ENCODE data around the gene FBXO42.

FBXO42 gene

GRCh38 chr1:16198444-16199156 is 153.7 kb downstream of the FBXO42 start:
- Histone ChIP-seq H3K27me3 (no peaks in the 10 kb centered on the region), H3K36me3 (no peaks in the 10 kb centered on the region), H3K4me3 (ENCODE audit: low read depth, low read length) (no peak overlapping the region), H3K9me3 (no peaks in the 10 kb centered on the region), H3K4me1 (no peaks in the 10 kb centered on the region)
- no peak for TF ChIP-seq CTCF (IDR thresholded peaks at IDR 0.05; ENCODE audit: low read depth, low read length)
- no peak for DNase-seq

- no peak for DNase-seq
- no peak overlapping the region for H3K4me3 ChIP-seq (ENCODE audit: low read depth, low read length)
- H3K4me1 ChIP-seq: no peaks in the 10 kb centered on the region
- H3K36me3 ChIP-seq: no peaks in the 10 kb centered on the region
- no peaks in the 10 kb centered on the region for H3K9me3 ChIP-seq
- no peak for TF ChIP-seq CTCF (IDR thresholded peaks at IDR 0.05; ENCODE audit: low read depth, low read length)
- H3K27me3 ChIP-seq: no peaks in the 10 kb centered on the region
Measured at GRCh38 chr1:16196874-16197273, 155.4 kb downstream of the FBXO42 start.

All from BE2C (cell line).